Esophagus muscularis mucosa (tissue), 4 donors: ENCODE results near the gene ARL9.

Experiments
- EP300 ChIP-seq: sonication (generic); formaldehyde crosslinking; IDR thresholded peaks from one replicate; pipeline ENCODE4 v1.6.1; 2017; ENCODE audit warnings: antibody characterized with exemption
- POLR2A ChIP-seq: fragments of 450-650 bp; IDR thresholded peaks from one replicate; pipeline ENCODE4 v1.6.1; 2017; ENCODE audit warnings: antibody characterized with exemption, moderate library complexity, mild to moderate bottlenecking, low read depth
- POLR2AphosphoS5 ChIP-seq, 2 donors: sonication (generic); formaldehyde crosslinking; IDR thresholded peaks; one replicate each; pipeline ENCODE4 v1.6.1; 2017; ENCODE audit warnings: antibody characterized with exemption in 2 of 2
- TF ChIP-seq, protein P1 (sequence below), 3 experiments: fragments of 200-600 bp in 2 of 3; fragments of 450-650 bp in 1 of 3; sonication (generic) in 2 of 3; IDR thresholded peaks; one replicate each; pipeline ENCODE4 v1.5.1; 2017 to 2019; ENCODE audit warnings: antibody characterized with exemption in 3 of 3, mild to moderate bottlenecking in 2 of 3, moderate library complexity in 1 of 3

- TF ChIP-seq EP300 (no peak), POLR2A (no peak), POLR2AphosphoS5 (IDR thresholded peaks at IDR 0.05) (no peak)
- TF ChIP-seq, protein P1, sequence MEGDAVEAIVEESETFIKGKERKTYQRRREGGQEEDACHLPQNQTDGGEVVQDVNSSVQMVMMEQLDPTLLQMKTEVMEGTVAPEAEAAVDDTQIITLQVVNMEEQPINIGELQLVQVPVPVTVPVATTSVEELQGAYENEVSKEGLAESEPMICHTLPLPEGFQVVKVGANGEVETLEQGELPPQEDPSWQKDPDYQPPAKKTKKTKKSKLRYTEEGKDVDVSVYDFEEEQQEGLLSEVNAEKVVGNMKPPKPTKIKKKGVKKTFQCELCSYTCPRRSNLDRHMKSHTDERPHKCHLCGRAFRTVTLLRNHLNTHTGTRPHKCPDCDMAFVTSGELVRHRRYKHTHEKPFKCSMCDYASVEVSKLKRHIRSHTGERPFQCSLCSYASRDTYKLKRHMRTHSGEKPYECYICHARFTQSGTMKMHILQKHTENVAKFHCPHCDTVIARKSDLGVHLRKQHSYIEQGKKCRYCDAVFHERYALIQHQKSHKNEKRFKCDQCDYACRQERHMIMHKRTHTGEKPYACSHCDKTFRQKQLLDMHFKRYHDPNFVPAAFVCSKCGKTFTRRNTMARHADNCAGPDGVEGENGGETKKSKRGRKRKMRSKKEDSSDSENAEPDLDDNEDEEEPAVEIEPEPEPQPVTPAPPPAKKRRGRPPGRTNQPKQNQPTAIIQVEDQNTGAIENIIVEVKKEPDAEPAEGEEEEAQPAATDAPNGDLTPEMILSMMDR (IDR thresholded peaks at IDR 0.05) = no peak
Observed at GRCh38 chr4:56570041-56570440, 64.5 kb downstream of the ARL9 start.
